Measurements from ENCODE around the gene NAP1L4.

Gene NAP1L4

DNA sequence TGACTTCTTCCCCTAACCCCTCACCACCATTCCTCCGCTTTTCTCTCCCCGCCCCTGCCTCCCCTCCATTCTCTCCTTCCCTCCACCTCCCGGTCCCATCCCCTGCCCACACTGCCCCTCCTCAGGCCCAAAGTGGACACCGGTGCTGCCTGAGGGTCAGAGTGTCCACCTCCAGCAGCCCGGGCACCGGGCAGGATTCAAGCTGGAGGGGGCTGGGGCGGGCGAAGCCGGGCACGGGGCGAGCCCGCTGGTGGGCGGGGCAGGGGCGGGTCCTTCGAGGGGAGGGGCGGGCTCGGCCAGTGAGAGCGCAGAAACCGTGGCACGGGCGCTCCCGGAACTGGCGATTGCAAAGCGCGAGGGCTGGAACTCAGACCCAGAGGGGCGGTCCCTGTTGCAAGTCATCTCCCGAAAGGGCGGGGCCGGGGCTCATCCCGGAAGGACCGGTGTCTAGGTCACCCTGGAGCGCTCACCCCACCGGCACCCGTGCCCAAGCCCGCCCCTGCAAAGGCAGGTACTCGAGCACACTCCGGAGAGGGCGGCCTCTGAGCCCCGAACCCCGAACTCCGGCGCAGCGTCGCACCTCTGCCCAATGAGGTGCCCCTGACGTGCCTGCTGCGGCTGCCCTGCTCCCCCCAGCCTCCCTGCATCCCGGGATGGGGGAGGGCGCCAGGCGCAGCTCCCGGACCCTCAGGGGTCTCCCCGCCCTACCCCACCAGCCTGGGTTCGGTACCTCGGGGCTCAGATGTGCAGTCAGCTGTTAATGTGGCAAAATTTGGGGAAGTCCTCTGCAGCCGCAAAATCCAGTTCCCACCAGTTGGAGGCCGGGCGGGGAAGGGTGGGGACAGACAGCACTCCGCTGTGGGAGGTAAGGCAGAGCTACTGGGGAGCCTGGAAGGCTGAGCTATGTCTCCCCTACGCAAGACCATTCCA, 90.0 kb downstream of the NAP1L4 start:
- DNase-seq, result no peak

DNA sequence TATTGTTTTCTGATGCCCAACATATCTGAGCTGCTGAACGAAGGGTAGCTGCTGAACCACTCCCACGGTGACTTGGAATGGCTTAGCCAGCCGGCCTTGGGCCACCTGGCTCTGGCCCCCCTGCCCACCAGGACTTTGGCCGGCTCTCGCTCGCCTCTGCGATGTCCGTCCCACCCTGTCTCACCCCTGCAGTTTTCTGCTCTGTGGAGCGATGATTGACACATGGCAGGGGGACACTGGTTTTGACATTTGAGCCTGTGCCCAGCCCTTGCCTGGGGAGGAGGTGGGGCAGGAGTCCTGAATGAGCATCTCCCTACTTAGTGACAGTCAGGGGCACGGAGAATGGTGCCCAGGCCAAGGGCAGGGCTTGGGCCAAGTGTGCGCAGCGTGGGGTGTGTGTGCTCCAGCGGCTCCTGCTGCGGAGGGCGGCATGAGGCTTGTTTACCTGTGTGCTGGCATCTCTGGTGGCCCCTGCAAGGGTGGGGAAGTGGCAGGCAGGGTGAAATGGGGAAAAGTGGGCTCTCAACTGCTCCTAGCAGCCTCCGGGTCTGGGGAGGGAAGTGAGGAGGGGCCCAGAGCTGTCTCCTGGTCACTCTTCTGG, 90.8 kb downstream of the NAP1L4 start:
- DNase-seq, result no peak

DNA sequence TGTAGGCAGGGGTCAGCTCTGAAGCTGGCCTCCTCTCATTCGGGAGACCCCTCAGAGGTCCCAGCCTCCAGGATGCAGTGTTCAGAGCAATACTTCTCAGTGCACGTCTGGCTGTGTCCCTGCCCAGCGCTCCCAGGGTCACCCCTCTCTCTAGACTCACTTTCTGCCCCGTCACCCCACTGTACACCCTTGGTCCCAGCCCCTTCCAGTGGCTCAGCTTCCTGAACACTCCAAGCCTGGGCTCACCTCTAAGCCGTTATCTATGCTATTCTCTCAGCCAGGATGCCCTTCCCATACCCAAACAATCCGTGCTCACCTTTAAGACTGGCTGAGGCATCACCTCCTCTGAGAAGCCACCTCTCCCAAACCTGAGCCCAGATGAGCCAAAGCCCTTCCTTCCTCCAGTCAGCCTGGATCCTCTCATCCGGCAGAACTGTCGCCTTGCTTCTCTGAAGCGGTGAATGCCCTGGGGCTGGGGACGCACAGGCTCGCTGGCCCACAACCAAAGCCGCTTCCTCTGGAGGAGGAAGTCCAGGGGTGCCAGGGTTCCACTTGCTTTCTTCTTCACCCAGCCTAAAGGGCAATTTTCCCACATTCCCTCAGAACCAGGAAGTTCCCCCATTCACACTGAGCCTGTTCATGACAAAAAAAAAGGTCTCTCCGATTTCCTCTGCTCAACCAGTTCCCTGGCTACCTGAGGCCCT, 92.9 kb downstream of the NAP1L4 start:
- DNase-seq, result no peak

DNA sequence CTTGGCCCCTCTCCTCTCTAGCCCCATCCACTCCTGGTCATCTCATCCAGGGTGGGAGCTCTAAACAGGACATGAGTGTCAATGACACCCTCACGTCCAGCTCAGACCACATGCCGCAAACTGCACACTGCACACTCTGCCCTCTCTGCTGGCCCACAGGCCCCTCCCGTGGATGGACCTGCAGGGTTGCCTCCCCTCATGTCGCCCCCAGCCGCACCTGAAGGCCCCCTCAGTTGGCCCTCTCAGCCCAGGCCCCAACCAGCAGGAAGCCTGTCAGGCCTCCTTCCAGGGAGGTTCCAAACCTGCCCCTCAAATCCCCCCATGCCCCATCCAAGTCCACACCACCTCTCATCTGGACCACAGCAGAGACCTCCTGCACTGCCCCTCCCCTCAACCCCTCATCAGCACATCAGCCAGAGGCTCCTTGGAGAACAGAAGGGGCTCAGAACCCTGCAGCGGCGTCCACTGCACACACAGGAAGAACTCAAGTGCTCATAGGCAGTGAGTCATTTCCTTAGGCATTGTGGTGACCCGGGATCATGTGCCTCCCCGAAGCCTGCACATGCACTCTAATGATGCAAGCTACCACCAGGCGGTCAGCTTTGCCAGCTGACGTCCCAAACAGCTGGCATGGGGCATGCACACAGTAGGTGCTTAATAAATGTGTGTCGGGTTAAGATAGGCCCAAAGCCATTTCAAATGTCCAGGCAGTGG, 93.6 kb downstream of the NAP1L4 start:
- no peak for DNase-seq

DNA sequence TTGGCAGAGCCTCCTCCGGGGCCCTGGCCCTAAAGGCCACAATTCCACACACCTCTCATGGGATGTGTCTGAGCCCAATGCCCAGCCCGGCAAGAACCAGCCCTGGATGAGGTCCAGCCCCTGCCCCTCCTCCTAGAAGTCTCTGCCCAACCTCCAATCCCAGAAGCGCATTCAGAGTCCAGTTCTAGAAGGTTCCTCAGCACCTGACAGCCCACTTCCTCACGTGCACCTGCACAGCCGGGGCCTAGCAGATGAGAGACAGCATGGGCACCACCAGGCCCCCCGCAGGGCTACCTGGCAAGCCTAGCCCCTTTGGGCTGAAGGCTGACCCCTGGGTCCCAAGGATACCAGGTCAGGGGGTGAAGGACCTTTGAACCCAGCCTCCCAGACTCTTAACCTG, 95.1 kb downstream of the NAP1L4 start:
- DNase-seq, result no peak

DNA sequence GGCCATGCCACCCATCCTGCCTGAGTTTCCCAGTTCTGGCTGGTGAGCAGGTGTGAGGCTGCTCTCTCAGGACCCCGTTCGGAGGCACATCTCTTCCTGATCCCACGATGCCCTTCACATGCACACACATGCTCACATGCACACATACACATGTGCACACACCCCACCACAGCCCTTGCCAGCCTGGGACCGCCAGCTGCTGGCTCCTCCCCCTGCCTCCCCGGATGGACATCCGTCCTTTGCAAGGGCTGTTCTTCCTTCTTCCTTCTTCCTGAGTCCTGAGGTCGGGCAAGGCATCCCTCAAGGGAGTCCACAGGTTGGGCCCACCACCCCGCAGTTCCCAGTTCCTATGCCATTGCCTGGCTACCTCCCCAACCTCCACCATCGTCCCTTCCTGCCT, 96.1 kb downstream of the NAP1L4 start:
- DNase-seq, result no peak
